22Rv1 (cell line): ENCODE results near the gene ROMO1.

Experiments
- H3K27ac ChIP-seq: fragments of 450-650 bp; 2 replicates; pipeline ENCODE4 v1.5.1; 2017
- CTCF ChIP-seq: fragments of 450-650 bp; IDR thresholded peaks from 2 replicates; pipeline ENCODE4 v1.5.1; 2017; ENCODE audit warnings: mild to moderate bottlenecking
- ZFX ChIP-seq: fragments of 450-650 bp; IDR thresholded peaks from 2 replicates; pipeline ENCODE4 v1.6.1; 2017; ENCODE audit warnings: antibody characterized with exemption, borderline replicate concordance

The ROMO1 gene

DNA sequence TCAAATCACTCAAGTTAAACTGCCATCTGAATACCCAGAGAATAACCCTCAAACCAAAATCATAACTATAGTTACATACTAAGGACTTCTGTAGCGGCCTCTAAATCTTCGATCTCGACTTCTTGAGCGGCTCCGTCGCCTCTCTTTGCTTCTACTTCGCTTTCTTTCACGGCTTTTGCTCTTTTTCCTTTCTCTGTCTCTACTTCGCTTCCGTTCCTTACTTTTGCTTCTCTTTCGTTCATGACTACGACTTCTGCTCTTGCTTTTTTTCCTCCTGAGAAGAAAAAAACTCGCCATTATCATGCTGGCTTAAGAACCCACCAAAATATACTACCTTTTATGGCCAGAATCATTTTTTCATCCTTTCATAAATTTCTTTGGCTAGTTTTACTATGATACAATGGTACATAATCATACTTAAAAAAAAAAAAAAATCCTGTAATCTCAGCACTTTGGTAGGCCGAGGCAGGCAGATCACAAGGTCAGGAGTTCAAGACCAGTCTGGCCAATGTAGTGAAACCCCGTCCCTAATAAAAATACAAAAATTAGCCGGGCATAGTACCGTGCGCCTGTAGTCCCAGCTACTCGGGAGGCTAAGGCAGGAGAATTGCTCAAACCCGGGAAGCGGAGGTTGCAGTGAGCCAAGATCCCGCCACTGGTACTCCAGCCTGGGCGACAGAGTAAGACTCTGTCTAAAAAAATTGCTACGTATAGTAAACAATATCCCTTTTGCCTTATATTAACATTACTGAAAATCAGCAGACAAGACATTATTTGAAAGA lies 32.8 kb downstream of the ROMO1 start:
- H3K27ac ChIP-seq, result no peak overlapping the region
- TF ChIP-seq CTCF, result no peak
- TF ChIP-seq ZFX, result no peak

DNA sequence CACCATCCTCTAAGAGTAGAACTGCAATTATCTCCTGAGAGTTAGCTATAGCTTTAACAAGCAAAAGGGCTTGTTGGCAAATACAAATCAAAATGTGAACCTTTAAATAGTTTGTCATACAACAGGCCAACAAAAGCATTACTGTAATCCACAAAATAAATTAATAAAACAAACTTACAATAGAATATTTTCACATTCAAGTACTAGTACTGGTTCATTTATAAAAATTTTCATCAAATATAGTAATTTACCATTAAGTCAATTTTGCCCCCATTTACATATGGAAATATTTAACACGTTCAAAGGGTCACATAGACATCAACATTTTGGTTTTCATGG lies 33.4 kb downstream of the ROMO1 start:
- TF ChIP-seq CTCF (no peak), ZFX (no peak)
- no peak overlapping the region for H3K27ac ChIP-seq

GRCh38 chr20:35734374-35734773 lies 35.2 kb downstream of the ROMO1 start:
- TF ChIP-seq ZFX (no peak), CTCF (no peak)

DNA sequence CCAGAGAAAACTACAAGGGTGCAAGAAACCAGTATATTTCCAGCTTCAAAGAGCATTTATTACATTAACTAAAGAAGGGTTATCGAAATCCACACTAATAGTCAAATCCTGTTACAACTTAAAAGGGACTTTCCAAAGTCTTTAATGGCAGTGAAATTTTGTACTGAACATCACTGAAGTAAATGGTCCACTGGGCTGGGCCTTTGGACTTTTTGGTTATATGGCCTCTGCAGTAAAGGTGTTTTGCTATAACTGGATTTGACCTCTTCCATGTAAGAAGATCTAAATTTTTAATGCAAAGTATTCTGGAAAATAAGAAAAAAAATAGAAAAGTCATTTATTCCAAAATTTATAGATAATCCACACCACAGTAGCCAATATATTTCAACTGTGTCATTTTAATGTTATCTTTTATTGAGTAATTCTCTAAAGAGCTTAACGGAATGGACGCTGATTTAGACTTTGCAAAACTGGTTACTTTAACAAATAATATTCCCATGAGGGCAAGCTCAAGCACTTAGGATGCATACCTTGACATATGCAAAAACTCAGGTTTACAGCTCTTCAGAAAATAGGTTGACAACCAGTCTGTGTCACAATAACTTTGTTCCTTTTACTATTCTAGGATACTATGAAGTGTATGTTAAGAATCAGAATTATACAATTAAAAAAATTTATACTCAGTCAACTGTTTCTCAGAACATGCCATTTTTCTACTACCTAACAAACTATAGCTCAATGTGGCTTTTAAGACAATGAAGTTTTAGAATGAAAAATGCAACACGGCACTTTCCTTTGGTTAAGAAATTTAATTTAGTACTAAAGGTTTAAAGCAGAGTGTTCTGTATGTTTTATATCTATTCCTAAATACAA lies 35.8 kb downstream of the ROMO1 start:
- no peak overlapping the region for H3K27ac ChIP-seq
- no peak for TF ChIP-seq CTCF
- no peak for TF ChIP-seq ZFX

More at GRCh38 chr20:35734374-35734773, 35.2 kb downstream of the ROMO1 start:
- no peak overlapping the region for H3K27ac ChIP-seq

GRCh38 chr20:35735826-35736470 lies 36.7 kb downstream of the ROMO1 start:
- TF ChIP-seq ZFX, result no peak
- no peak for TF ChIP-seq CTCF
- H3K27ac ChIP-seq, result no peak overlapping the region

GRCh38 chr20:35737865-35738333 lies 38.7 kb downstream of the ROMO1 start:
- H3K27ac ChIP-seq, result no peak overlapping the region
- TF ChIP-seq ZFX (no peak), CTCF (no peak)
